Vagina (tissue), 2 donors: ENCODE measurements around the gene ZBTB49.

Source experiments
- POLR2A ChIP-seq, 2 donors: fragments of 450-650 bp; IDR thresholded peaks; one replicate each; pipeline ENCODE4 v1.6.1; 2017; ENCODE audit warnings: antibody characterized with exemption in 2 of 2, mild to moderate bottlenecking in 2 of 2, moderate library complexity in 2 of 2
- POLR2AphosphoS5 ChIP-seq, 2 donors: sonication (generic); formaldehyde crosslinking; IDR thresholded peaks; one replicate each; pipeline ENCODE4 v1.9.0; 2017; ENCODE audit warnings: antibody characterized with exemption in 2 of 2, mild to moderate bottlenecking in 2 of 2, low read depth in 1 of 2; ENCODE audit not compliant: insufficient read depth in 1 of 2
- TF ChIP-seq, protein P1 (sequence below), 3 experiments: fragments of 450-650 bp in 2 of 3; fragments of 200-600 bp in 1 of 3; sonication (generic) in 1 of 3; IDR thresholded peaks; one replicate each; pipeline ENCODE4 v1.5.1; 2017 to 2019; ENCODE audit warnings: antibody characterized with exemption in 3 of 3, mild to moderate bottlenecking in 2 of 3, moderate library complexity in 2 of 3

DNA sequence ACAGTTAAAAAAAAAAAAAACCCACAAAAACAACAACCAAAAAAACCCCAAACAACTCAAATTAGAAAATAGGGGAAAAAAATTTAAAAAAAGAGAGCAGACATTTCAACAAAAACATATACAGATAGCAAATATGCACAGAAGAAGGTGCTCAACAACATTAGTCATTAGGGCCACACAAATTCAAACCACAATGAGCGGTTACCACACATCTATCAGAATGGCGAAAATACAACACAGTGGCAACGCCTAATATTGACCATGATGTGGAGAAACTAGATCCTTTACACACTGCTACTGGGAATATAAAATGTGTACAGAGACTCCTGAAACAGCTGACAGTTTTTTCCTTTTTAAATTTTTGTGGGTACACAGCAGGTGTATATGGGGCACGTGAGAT lies 19.5 kb upstream of the ZBTB49 start:
- TF ChIP-seq, protein P1, sequence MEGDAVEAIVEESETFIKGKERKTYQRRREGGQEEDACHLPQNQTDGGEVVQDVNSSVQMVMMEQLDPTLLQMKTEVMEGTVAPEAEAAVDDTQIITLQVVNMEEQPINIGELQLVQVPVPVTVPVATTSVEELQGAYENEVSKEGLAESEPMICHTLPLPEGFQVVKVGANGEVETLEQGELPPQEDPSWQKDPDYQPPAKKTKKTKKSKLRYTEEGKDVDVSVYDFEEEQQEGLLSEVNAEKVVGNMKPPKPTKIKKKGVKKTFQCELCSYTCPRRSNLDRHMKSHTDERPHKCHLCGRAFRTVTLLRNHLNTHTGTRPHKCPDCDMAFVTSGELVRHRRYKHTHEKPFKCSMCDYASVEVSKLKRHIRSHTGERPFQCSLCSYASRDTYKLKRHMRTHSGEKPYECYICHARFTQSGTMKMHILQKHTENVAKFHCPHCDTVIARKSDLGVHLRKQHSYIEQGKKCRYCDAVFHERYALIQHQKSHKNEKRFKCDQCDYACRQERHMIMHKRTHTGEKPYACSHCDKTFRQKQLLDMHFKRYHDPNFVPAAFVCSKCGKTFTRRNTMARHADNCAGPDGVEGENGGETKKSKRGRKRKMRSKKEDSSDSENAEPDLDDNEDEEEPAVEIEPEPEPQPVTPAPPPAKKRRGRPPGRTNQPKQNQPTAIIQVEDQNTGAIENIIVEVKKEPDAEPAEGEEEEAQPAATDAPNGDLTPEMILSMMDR (IDR thresholded peaks at IDR 0.05), result no peak
- no peak for TF ChIP-seq POLR2A (IDR thresholded peaks at IDR 0.05)
- TF ChIP-seq POLR2AphosphoS5 (IDR thresholded peaks at IDR 0.05; ENCODE audit: insufficient read depth in 1 of 2, low read depth in 1 of 2), result no peak
